GM19023 (cell line): ENCODE data around the gene PTMA.

Experiments
- ATAC-seq: cut with Tn5 transposase; IDR thresholded peaks from one replicate; pipeline ENCODE4 v1.9.1; 2021; ENCODE audit warnings: mild to moderate bottlenecking, moderate library complexity; ENCODE audit not compliant: unreplicated experiment

Gene PTMA

GRCh38 chr2:231674587-231675338, 33.6 kb upstream of the PTMA start:
- ATAC-seq, result no peak

- ATAC-seq, result no peak
Measured at GRCh38 chr2:231676243-231676642, 32.1 kb upstream of the PTMA start.

- ATAC-seq, result no peak
Measured at GRCh38 chr2:231677632-231678104, 30.7 kb upstream of the PTMA start.

GRCh38 chr2:231679908-231680284, 28.4 kb upstream of the PTMA start:
- ATAC-seq, result no peak

GRCh38 chr2:231680285-231680991, 27.9 kb upstream of the PTMA start:
- peak; percentile 5 for ATAC-seq

GRCh38 chr2:231680992-231681852, 27.1 kb upstream of the PTMA start:
- peak; percentile 75 for ATAC-seq

- no peak for ATAC-seq
Measured at GRCh38 chr2:231682603-231683291, 25.6 kb upstream of the PTMA start.

- no peak for ATAC-seq
Measured at GRCh38 chr2:231683292-231684235, 24.8 kb upstream of the PTMA start.

- ATAC-seq, result no peak
Measured at GRCh38 chr2:231684314-231685223, 23.8 kb upstream of the PTMA start.

- ATAC-seq, result no peak
Measured at GRCh38 chr2:231685349-231686191, 22.8 kb upstream of the PTMA start.

GRCh38 chr2:231686192-231687100, 21.9 kb upstream of the PTMA start:
- ATAC-seq, result no peak

- peak; percentile 71 for ATAC-seq
Measured at GRCh38 chr2:231687133-231687852, 21.0 kb upstream of the PTMA start.

- ATAC-seq, result no peak
Measured at GRCh38 chr2:231687961-231688360, 20.4 kb upstream of the PTMA start.

GRCh38 chr2:231688719-231689118, 19.6 kb upstream of the PTMA start:
- no peak for ATAC-seq

- no peak for ATAC-seq
Measured at GRCh38 chr2:231689124-231689893, 19.0 kb upstream of the PTMA start.
